HG03558 (cell line): ENCODE measurements around the gene UBR3.
"Not testable (repeated sequence)": the region's sequence is repeated elsewhere in the genome, so short reads cannot be mapped to it uniquely, and the experiment has no call there.

Experiments
- ATAC-seq: cut with Tn5 transposase; IDR thresholded peaks from one replicate; pipeline ENCODE4 v1.9.1; 2021; ENCODE audit warnings: moderate number of reproducible peaks; ENCODE audit not compliant: unreplicated experiment; ENCODE audit errors: extremely low read depth

UBR3 gene

DNA sequence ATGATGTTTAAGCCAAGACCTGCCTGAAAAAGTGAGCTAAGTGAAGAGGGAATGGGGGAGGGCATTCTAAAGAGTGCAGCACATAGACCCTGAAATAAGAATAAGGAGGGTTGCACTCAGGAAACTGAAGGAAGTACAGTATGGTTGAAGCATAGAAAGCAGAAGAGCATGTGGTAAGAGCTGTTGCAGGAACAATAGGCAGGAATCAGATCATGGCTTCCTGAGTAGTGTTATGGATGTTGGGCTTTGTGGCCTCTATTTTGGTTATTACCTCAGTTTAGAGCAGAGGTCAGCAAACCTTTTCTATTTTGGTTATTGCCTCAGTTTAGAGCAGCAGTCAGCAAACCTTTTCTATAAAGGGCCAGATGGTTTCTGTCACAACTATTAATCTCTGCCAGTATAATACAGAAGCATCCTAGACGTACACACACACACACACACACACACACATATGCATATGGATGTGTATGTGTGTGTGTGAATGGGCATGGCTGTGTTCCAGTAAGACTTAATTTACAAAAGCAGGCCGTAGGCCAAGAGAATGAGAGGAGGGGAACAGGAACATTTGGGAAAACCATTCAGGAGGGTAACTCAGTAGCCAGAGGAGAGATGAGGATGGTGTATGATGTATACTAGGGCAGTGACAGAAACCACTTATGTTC is 259.6 kb downstream of the UBR3 start:
- ATAC-seq = no peak

DNA sequence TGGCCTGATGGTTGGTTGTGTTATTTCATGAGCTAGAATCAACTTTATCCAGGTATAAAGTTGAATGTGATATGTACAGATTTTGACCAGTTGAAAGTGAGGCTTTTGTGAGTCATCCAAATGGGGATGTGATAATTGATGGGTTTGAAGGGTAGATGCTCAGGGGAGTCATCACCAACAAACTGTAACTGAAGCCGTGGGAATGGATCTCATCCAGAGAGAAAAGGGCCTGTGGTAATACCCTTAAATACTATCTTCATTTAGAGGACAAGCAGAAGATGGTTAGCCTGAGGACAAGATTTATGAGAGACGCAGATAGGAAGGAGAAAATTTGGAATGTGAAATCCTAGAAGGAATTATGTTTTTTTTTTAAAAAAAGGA is 260.1 kb downstream of the UBR3 start:
- no peak for ATAC-seq

DNA sequence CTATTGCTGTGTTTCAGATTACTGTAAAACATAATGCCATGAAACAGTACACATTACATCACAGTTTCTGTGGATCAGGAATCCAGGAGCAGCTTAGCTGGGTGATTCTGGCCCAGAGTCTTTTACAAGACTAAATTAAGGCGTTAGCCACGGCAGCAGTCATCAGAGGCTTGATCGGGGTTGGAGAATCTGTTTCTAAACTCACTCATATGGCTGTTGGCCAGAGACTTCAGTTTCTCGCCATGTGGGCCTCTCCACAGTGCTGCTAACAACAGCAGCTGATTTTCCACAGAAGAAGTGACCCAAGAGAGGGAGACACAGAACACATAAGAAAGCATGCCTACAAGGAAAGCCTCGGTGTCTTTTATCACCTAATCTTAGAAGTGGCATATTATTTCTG is 261.5 kb downstream of the UBR3 start:
- ATAC-seq = no peak

DNA sequence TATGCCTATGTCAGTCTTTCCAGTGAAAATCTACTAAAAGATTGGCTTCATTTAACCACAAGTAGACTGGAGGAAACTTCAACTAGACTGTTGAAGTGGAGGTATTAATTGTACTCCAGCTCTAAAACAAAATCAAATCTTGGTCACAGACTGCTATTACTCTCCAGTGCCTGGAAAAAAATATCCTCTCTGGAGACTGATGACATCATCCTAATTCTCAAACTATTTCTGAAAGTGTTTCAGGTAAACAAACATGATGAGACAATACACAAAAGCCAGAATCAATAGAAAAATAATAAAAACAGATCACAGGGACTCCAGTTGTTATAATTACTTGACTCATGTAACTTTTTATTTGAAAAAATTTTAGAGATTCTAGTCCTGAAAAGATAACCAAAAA is 263.0 kb downstream of the UBR3 start:
- ATAC-seq = no peak

DNA sequence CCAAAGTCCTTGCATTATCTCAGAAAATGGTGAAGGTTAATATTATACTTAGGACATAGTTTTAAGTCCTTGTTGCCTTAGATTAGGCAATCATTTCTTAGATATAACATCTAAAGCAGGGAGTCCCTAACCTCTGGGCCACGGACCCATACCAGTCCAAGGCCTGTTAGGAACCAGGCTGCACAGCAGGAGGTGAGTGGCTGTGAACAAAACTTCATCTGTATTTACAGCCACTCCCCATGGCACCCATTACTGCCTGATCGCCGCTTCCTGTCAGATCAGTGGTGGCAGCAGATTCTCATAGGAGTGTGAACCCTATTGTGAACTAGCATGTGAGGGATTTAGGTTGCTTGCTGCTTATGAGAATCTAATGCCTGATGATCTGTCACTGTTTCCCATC is 264.2 kb downstream of the UBR3 start:
- no peak for ATAC-seq

DNA sequence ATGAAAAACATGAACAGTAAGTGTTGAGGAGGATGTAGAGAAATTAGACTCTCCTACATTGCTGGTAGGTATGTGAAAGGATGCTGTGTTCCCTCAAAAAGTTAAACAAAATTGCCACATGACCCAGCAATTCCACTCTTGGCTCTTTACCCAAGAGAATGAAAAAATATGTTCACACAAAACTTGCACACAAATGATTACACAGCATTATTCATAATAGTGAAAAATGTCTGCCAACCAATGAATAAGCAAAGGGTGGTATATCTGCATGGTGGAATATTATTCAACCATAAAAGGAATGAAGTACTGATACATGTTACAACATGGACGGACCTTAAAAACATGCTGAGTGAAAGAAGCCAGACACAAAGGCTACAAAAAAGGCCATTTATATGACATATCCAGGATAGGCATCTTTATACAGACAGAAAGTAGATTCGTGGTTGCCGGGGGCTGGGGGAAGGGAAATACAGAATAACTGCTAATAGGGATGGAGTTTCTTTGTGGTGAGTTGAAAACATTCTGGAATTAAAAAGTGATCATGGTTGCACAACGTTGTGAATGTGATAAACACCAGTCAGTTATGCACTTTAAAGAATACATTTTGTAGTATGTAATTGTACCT is 265.3 kb downstream of the UBR3 start:
- ATAC-seq = no peak

DNA sequence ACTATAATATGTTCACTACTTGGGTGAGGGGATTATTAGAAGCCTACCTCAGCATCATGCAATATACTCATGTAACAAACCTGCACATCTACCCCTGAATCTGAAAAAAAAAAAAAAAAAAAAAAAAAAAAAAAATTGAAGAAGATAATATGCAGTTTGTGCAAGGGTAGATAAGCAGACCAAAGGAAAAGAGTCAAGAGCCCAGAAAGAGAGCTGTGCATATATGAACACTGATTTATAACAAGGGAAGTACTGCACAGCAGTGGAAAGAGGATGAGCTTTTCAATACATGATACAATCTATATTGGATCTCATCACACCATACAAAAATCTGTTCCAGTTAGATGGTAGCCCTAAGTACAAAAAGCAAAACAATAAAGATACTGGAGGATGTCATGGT is 268.1 kb downstream of the UBR3 start:
- ATAC-seq = no peak

DNA sequence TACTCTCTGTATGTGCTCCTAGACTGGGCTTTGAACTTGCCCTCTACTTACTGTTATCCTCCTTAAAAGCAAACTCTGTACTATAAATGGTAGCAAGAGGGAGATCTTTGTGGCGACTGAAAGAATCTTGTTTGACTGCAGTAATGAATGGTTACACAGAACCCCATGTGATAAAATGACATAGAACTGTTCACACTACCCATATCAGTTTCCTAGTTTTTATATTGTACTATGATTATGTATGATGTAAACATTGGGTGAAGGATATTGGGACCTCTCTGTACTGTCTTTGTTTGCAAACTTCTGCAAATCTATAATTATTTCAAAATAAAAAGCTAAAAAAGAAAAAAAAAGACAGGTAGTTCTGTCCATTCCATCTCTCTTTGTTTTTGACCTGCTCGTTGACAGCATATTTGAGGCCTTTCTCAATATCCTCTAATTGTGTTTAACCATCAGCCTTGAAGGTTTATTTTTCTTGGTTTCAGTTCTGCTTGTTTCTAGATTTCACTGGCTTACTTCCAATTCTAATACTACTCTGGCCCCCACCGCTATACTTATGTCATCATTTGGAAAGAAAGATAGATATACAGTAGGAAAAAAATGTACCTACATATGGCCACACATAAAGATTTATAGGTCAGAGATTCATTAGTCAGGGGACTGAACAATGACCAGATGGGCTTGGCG is 271.5 kb downstream of the UBR3 start:
- no peak for ATAC-seq

DNA sequence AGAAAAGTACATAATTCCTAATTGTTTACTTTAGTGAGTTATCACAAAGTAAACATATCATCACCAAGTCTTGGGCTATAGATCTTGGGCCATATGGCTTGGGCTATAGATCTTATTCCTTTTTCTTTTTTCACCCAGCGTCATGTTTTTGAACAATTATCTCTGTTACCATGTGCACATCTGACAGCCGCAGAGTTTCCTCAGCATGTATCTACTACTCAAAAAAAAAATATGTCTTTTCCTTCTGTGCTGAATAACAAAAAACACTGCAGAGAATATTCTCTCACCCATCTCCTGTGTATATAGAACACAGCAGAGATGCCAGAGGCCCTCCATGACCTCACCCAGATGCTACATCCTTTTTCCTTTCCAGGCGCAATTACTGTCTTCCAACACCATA is 274.5 kb downstream of the UBR3 start:
- no peak for ATAC-seq

DNA sequence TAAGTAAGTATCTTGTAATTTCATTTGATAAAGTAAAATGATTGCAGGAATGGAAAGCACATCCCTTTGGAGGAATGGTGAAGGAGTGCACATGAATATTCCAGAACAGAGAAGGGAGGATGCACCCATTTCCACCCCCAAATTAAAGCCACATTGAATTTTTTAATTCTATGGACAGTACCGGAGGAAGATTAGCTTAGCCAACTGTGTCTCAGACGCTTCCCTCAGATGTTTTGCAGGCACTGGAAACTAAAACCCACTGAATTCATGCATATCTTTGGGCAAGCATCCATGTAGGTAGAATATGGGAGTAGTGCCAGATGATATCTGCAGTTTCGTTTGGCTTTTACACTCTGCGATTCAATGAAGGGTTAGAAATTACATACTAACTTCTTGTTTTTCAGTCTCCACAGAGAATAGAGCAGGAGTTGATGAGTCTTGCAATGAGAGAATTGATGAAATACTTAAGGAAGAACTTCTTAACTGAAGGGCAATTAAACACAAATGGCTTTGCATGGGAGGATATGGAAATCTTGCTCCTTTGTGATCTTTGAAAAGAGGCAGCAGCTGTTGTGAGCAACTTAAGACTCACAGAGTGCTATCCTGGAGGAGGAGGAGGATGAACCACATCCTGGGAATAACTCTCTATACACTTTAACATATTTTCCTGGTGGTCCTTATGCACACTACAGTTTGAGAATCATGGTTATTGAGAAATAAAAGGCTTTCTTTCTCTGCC is 279.0 kb downstream of the UBR3 start:
- ATAC-seq = no peak

DNA sequence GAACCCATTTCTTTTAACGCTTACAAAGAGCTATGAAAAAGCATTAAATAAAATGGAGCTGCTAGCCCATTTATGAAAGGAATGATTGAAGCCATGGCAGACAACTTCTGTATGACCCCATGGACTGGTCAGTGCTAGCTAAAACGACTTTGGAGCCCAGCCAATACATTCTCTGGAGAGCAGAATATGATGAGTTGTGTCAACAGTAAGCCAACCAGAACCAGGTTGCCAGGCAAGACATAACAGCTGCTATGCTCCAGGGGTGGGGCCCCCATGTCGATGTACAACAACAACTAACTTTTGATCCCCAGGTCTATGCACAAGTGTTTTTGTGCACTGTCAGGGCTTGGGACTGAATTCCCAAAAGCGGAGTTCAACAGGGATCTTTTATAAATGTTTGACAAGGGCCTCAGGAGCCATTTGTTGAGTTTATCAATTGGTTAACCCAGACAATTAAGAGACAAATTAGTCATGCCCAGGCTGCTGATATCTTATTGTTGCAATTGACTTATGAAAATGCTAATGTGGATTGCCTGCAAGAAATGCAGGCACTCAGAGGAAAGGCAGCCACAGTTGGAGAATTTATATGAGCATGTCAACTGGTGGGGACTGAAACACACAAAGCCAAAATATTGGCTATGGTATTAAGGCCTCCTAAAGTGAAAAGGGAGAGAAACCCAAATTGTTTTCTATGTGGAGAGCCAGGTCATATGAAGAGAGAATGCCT is 286.1 kb downstream of the UBR3 start:
- ATAC-seq = no peak

DNA sequence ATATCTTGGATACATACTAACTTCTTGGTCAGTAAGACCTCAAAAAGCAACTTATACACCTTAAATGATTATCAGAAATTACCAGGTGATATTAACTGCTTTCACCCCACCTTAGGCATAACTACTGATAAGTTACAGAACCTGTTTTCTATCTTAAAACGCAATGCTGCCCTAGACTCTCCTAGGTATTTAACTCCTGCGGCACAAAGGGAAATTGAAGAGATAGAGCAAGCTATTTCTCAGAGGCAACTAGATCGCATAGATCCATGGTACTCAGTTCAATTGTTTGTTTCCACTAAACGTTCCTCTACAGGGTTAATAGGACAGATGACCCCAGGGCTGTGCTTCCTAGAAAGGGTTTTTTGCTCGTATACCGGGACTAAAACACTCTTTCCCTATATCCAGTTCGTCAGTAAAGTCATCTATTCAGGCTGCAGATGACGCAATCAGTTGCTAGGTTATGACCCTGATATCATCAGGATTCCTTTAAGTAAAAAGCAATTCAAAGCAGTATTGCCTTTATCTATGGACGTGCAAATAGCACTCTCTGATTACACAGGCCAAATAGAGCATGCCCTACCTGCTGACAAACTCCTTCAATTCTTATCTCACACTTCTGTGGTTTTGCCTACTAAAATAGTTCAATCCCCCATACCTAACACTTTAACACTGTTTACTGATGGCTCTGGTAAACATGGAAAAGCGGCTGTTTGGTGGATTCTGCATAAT is 288.4 kb downstream of the UBR3 start:
- ATAC-seq = no peak

DNA sequence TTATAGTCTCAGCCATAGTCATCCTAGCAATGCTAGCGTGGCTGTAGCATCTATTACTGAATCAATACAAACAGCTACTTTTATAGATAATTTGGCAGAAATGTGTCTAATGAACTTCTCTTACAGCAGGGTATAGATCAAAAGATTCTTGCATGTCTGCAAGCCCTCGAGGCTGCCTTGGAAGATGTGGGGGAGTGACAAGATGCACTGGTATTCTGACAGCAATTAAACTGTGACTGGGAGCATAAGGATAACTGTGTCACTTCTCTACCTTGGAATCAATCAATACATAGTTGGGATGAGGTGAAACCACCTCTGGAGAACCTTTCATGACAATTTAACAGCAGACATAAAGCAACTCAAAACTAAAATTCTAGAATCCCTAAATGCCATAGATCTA is 291.4 kb downstream of the UBR3 start:
- ATAC-seq = no peak

DNA sequence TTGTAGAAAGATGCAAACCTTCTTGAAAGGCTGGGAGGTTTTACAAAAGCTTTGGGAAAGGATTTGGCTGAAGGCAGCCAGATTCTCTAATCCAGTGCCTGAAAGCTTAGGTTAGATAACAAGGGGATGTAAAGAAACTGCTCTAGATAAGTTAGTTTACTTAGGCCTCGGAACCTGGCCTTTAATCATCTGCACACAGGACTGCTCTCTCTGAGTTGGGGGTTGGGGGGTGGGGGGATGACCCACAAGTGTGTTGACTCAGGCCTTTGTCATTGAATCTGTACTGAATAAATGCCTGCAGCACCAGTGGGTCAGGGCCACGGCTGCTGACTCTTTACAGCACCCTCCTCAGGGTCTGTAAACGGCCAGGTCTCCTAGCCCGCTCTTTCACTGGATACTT is 292.1 kb downstream of the UBR3 start:
- ATAC-seq = not testable (repeated sequence)

DNA sequence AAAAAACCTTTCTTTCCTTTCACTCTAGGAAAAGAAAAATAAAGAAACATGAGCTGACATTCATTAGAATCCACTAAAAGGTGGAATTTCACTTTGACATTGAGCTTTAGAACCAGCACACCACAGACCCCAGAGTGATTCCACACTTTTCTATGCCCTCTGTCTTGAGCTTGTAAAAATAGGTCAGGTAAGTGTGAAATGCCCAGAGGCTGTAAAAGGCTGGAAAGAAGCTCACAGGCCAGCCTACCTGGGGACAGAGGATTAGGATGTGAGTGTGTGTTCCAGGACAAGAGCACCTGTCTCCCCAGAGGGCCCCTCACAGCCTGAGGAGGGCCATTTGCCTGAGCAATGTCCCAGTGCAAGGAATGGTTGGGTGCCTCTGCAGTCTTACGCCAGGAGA is 294.4 kb downstream of the UBR3 start:
- no peak for ATAC-seq

DNA sequence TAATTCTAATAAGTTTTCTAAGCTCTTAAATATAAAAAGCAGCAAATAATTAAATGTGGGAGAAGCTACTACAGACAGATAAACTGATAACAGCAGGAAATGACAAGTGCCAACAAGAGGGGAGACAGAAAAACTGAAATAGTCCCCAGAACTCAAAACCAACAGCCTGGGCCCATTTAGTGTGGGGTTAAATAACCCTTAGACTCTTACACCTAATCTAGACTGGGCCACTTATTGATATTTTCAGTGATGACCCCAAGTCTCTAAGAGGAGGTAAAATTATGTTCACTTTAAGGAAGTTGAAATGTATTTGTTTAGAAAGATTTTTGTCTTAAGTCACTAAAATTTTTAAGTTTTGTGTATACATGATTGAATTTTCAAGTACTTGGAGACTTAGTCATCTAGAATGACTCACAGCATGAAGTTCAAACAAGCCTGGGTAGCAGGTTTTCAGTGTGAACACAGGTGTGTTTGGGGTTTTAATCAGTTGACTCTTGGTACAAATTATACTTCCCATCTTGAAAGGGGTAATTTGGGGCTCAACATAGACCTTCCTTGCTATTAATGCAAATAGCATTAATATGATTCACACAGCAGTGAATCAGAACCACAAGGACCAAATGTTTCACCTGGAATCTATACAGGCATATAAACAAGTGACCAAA is 295.8 kb downstream of the UBR3 start:
- no peak for ATAC-seq

DNA sequence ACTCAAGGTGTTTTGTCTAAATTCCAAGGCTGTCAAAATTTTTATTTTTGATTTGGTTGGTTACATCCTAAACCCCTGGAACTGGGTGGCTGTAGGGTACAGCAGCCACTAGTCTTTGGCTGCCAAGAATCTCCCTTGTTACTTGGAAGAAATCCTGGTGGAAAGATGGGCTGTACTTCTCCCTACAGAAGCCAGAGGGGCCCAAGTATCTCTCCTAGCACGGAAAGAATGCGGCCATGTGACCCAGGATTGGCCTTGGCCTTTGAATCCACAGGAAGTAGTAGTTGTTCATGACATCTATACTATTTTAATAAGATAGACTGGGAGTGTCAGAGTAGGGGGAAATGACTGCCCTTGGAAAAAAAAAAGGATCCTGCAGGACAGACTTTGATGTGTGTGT is 296.3 kb downstream of the UBR3 start:
- no peak for ATAC-seq

DNA sequence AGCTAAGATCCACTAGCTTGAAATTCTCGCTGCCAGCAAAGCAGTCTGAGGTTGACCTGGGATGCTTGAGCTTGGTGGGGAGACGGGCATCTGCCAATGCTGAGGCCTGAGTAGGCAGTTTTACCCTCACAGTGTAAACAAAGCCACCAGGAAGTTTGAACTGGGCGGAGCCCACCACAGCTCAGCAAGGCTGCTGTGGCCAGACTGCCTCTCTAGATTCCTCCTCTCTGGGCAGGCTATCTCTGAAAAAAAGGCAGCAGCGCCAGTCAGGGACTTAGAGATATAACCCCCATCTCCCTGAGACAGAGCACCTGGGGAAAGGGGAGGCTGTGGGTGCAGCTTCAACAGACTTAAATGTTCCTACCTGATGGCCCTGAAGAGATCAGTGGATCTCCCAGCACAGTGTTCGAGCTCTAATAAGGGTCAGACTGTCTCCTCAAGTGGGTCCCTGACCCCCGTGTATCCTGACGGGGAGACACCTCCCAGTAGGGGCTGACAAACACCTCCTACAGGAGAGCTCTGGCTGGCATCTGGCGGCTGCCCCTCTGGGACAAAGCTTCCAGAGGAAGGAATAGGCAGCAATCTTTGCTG is 299.0 kb downstream of the UBR3 start:
- ATAC-seq = not testable (repeated sequence)
